ENCODE results near the gene CRYBG3. TPM values are rescaled to one million over a fixed set of nuclear protein-coding genes. Genes with fewer than 3 reads are reported as not detected.

Gene CRYBG3
- total RNA-seq, 1 experiment from 2014 or later, result 18.0 TPM

DNA sequence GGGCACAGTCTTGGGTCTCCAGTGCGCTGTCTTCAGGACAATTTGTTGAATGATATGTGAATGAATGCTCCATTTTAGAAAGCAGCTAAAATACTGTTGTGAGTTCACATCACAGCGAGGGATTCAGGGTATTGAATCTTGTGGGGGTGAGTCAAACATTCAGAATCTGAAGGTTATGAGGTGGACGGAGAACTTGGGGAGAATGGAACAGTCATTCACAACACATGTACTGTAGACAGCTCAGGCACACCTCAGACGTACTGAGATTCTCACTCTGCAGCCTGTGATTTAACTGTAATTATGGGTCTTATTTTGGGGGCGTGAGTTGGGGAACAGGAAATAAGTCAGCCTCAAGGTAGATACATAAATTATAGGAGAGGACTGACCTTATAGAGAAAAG lies 13.9 kb downstream of the CRYBG3 start:
- DNase-seq (ENCODE audit: low read depth), result peak; percentile 43

- DNase-seq (ENCODE audit: low read depth), result no peak
Measured at GRCh38 chr3:97838393-97838792, 16.6 kb downstream of the CRYBG3 start.

- DNase-seq (ENCODE audit: low read depth), result no peak
Measured at GRCh38 chr3:97839944-97840343, 18.1 kb downstream of the CRYBG3 start.

GRCh38 chr3:97841304-97841703 lies 19.5 kb downstream of the CRYBG3 start:
- DNase-seq (ENCODE audit: low read depth), result no peak

GRCh38 chr3:97841956-97842355 lies 20.1 kb downstream of the CRYBG3 start:
- no peak for DNase-seq (ENCODE audit: low read depth)

- no peak for DNase-seq (ENCODE audit: low read depth)
Measured at GRCh38 chr3:97848779-97849178, 27.0 kb downstream of the CRYBG3 start.

DNA sequence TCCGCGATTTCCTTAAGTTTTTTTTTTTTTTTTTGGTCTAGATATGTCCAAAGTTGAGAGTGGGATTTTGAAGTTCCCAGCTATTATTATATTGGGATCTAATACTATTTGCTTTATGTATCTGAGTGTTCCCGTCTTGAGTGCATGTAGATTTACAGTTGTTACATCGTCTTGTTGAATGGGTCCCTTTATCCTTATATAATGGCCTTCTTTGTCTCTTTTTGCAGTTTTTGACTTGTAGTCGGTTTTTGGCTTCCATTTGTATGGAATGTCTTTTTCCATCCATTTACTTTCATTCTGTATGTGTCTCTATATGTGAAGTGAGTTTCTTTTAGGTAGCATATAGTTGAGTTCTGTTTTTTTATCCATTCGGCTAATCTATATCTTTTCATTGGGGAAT lies 35.6 kb downstream of the CRYBG3 start:
- DNase-seq (ENCODE audit: low read depth), result no peak

DNA sequence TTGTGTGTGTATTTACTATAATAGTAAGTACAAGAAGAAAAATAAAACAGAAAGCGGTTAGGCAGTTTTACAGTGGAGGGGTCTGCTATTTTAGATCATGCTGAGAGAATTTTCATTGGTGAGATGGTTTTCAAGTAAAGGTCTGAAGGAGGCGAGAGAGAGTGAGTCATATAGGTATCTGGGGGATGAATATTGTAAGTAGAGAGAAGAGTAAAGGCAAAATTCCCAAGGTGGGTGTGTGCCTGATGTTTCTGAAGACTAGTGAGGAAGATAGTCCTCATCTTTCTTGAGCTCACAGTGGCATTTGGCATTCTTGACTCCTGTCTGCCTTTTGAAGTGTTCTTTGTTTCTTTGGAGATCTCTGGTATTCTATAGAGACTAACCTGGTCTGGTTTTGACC lies 38.6 kb downstream of the CRYBG3 start:
- DNase-seq (ENCODE audit: low read depth), result no peak

- DNase-seq (ENCODE audit: low read depth), result no peak
Measured at GRCh38 chr3:97862582-97862981, 40.8 kb downstream of the CRYBG3 start.

DNA sequence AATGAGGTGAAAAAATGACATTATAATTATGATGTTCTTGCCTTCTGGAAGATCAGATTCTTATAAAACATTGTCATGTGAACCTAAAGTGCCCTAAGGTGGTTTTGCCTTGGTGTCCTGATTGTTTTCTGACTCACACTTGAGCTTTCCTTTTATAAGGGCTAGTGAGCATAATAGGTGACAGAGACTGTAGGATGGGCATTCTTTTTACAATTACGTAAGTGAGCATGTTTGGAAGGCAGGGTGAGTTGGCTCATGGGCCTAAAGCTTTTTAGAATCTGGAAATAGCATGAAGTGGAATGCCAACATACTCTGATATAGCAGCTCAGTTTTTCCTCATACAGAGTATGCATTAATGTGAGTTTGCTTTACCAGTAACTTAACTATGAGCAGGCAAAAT lies 41.2 kb downstream of the CRYBG3 start:
- peak; percentile 17 for DNase-seq (ENCODE audit: low read depth)

- DNase-seq (ENCODE audit: low read depth), result no peak
Measured at GRCh38 chr3:97863775-97864174, 42.0 kb downstream of the CRYBG3 start.

- DNase-seq (ENCODE audit: low read depth), result no peak
Measured at GRCh38 chr3:97871186-97871585, 49.4 kb downstream of the CRYBG3 start.

DNA sequence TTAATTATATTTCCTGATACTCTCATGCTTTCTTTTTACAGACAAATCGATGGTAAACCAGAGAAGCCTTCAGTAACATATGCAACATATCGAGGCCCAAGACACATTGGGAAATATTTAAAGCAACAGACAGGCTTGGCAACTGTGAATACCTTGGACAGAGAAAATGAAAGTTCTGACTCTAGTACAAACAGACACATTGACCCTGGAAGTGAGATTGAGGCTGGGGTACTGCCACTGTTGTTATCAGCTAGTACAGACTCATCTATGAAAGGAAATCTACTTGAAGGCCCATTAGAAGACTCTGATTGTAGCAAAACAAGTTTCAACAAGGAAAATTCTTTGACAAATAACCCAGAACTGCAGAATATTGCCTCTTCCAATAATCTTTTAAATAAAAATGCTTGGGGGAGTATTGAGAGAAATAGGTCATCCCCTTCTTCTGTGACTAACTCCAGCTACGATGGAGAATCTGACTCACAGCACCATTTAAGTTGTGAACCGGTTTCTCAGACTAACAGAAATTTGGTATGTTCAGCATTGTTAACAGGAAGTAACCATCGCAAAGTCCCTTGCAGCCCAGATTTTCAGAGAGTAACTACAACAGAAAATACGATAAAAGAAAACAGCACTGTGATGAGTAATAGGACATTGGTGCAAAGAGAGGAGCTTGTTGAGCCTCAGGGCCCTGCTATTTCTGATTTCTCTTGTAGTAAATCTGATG lies 50.2 kb downstream of the CRYBG3 start:
- DNase-seq (ENCODE audit: low read depth), result peak; percentile 79

DNA sequence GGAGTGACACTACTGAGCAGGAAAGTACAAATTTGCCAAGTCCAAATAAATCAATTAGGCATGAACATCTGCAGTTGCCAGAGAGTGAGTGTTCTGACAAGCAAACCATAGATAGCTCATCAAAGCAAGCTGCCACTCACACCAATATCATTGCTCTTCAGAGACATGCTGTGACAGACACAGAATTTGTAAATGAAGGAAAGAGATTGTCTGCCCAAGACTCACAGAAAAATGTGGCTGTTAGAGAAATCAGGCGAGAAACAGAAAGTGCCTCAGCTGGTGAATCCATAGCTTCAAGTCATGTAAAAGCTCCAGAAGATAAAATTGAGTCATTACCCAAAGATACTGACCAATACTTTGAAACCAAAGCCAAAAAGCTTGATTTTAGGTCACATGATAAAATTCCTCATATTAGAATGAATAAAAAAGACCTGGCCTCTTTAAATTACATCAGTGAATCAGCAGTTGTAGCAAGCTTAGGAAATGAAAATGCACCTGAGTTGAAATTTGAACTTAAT lies 50.8 kb downstream of the CRYBG3 start:
- DNase-seq (ENCODE audit: low read depth), result no peak

DNA sequence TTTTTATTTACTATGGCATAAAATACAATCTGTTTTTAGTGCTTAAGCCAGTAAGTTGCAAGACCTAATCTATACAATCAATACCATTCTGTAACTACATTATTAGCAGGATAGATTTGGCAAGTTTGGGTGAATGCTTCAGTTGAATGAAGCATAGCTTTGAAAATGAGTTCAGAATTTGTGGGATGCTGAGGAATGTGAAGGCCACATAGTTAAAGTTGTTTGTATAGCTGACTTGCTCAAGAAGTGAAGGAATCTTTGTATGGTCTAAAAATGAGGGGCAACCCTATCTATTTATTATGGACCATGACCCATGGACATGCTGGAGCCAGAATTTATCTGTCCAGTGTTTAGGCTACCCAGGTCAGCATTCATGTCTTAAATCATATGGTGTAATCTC lies 58.5 kb downstream of the CRYBG3 start:
- DNase-seq (ENCODE audit: low read depth), result no peak

DNA sequence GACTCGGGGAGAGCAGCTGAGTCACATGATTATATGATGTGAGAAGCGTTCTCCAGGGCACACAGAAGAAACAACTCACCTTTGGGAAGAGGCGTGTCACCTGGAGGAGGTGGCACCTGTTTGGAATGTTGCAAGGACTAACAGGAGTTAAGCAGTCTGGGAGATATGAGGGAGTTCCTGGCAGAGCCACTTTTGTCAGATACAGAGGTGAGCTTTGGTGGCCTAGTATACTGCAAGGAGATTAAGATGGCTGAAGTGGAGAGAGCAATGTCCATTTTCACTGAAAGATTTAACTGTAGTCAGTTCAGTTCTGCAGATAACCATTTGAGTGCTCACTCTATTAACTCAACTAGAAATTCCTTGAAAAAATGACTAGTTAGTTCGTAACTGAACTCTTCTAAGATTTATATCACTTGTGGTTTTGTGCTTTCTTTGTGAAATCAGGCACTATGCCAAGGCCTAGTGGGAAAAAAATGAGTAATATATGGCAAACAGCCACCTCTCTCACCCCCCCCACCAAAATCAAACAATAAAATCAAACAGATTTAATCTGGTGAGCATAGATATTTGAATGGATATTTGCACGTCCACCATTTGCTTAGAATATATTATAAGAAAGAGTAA lies 61.3 kb downstream of the CRYBG3 start:
- peak; percentile 60 for DNase-seq (ENCODE audit: low read depth)

DNA sequence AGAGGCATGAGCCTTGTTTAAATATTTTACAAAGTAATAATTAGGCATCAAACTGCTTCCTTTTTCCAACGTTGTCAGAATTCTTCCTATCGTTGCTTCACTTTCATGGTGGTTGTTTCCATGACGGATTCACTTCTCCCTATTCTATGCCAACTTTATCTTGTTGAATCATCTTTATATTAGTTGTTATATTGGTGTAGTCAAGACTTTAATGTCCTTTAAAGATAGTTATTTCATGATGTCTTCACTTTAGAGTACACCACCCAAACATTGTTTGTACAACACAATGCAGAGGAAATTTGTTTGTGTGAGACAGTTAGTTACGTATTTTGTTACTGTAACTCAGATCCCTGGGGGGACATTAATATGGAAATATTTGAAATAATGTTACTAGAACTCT lies 61.9 kb downstream of the CRYBG3 start:
- no peak for DNase-seq (ENCODE audit: low read depth)

GRCh38 chr3:97884586-97885123 lies 62.8 kb downstream of the CRYBG3 start:
- DNase-seq (ENCODE audit: low read depth), result no peak

- no peak for DNase-seq (ENCODE audit: low read depth)
Measured at GRCh38 chr3:97885931-97886824, 64.4 kb downstream of the CRYBG3 start.

DNA sequence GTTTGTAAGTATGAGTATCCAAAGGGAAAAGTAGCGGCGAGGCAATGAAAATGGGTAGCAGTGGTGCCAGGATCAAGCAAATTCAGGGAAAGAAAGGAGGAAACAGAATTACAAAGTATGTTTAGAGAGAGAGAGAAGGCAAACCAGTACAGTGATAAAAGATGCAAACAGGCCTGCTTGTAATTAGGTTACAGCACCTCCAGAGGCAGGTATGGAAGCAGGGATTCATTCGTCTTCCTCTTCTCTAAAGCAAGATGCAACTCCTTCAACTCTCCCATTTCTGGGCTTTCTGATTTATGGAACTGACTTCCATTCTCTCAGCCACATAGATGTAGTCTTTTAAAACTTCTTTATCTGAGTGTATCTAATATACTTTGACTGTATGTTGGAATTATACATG lies 68.0 kb downstream of the CRYBG3 start:
- no peak for DNase-seq (ENCODE audit: low read depth)

- no peak for DNase-seq (ENCODE audit: low read depth)
Measured at GRCh38 chr3:97892852-97893251, 71.0 kb downstream of the CRYBG3 start.

GRCh38 chr3:97895216-97895615 lies 73.4 kb downstream of the CRYBG3 start:
- no peak for DNase-seq (ENCODE audit: low read depth)

Measured in Daoy (cell line).